HEK293 (cell line): Measurements from ENCODE around the gene MAP7D1.

Experiments
- RBAK ChIP-seq: fragments of 450-650 bp; formaldehyde crosslinking; IDR thresholded peaks from 2 replicates; pipeline ENCODE4 v1.5.1; 2016; ENCODE audit warnings: missing biosample characterization, missing genetic modification characterization
- SP2 ChIP-seq: fragments of 450-650 bp; formaldehyde crosslinking; IDR thresholded peaks from 2 replicates; pipeline ENCODE4 v1.5.1; 2016; ENCODE audit warnings: missing biosample characterization, missing genetic modification characterization
- ZFHX2 ChIP-seq: fragments of 450-650 bp; formaldehyde crosslinking; conservative IDR thresholded peaks from 2 replicates; pipeline ENCODE4 v1.5.1; 2016; ENCODE audit warnings: missing biosample characterization, missing genetic modification characterization
- ZFP69B ChIP-seq: fragments of 450-650 bp; formaldehyde crosslinking; IDR thresholded peaks from 2 replicates; pipeline ENCODE4 v1.5.1; 2016; ENCODE audit warnings: missing biosample characterization, missing genetic modification characterization
- ZNF132 ChIP-seq: fragments of 450-650 bp; formaldehyde crosslinking; IDR thresholded peaks from 2 replicates; pipeline ENCODE4 v1.5.1; 2017; ENCODE audit warnings: missing biosample characterization, missing genetic modification characterization, borderline replicate concordance
- ZNF138 ChIP-seq: fragments of 450-650 bp; formaldehyde crosslinking; IDR thresholded peaks from 2 replicates; pipeline ENCODE4 v1.5.1; 2016; ENCODE audit warnings: missing biosample characterization, missing genetic modification characterization, borderline replicate concordance
- ZNF146 ChIP-seq: fragments of 450-650 bp; formaldehyde crosslinking; IDR thresholded peaks from 2 replicates; pipeline ENCODE4 v1.5.1; 2016; ENCODE audit warnings: missing biosample characterization, missing genetic modification characterization
- ZNF169 ChIP-seq: fragments of 450-650 bp; formaldehyde crosslinking; IDR thresholded peaks from 2 replicates; pipeline ENCODE4 v1.5.1; 2016; ENCODE audit warnings: missing biosample characterization, missing genetic modification characterization
- ZNF211 ChIP-seq: fragments of 450-650 bp; formaldehyde crosslinking; IDR thresholded peaks from 2 replicates; pipeline ENCODE4 v1.5.1; 2016; ENCODE audit warnings: low read depth, missing biosample characterization, missing genetic modification characterization
- ZNF324 ChIP-seq: fragments of 450-650 bp; formaldehyde crosslinking; IDR thresholded peaks from 2 replicates; pipeline ENCODE4 v1.5.1; 2016; ENCODE audit warnings: missing biosample characterization, missing genetic modification characterization
- ZNF510 ChIP-seq: fragments of 450-650 bp; formaldehyde crosslinking; IDR thresholded peaks from 2 replicates; pipeline ENCODE4 v1.5.1; 2018; ENCODE audit warnings: mild to moderate bottlenecking, missing genetic modification characterization, missing biosample characterization; ENCODE audit not compliant: insufficient replicate concordance
- ZNF600 ChIP-seq: fragments of 450-650 bp; formaldehyde crosslinking; IDR thresholded peaks from 2 replicates; pipeline ENCODE4 v1.5.1; 2016; ENCODE audit warnings: missing biosample characterization, missing genetic modification characterization
- ZNF629 ChIP-seq: fragments of 450-650 bp; formaldehyde crosslinking; IDR thresholded peaks from 2 replicates; pipeline ENCODE4 v1.5.1; 2017; ENCODE audit warnings: missing biosample characterization, missing genetic modification characterization
- ZNF837 ChIP-seq: fragments of 450-650 bp; formaldehyde crosslinking; IDR thresholded peaks from 2 replicates; pipeline ENCODE4 v1.5.1; 2016; ENCODE audit warnings: missing biosample characterization, missing genetic modification characterization
- ZSCAN30 ChIP-seq: fragments of 450-650 bp; IDR thresholded peaks from 2 replicates; pipeline ENCODE4 v1.5.1; 2018; ENCODE audit warnings: missing biosample characterization, mild to moderate bottlenecking, missing genetic modification characterization, moderate library complexity
- TF ChIP-seq, protein P1 (sequence below): fragments of 450-650 bp; formaldehyde crosslinking; IDR thresholded peaks from 2 replicates; pipeline ENCODE4 v1.5.1; 2016; ENCODE audit warnings: missing biosample characterization, missing genetic modification characterization, borderline replicate concordance
- TF ChIP-seq, protein P2 (sequence below): fragments of 450-650 bp; formaldehyde crosslinking; IDR thresholded peaks from 2 replicates; pipeline ENCODE4 v1.5.1; 2017; ENCODE audit warnings: missing biosample characterization, mild to moderate bottlenecking, missing genetic modification characterization, moderate library complexity
- TF ChIP-seq, protein P3 (sequence below): fragments of 450-650 bp; formaldehyde crosslinking; IDR thresholded peaks from 2 replicates; pipeline ENCODE4 v1.5.1; 2016; ENCODE audit warnings: missing biosample characterization, missing genetic modification characterization
- TF ChIP-seq, protein P4 (sequence below): fragments of 450-650 bp; formaldehyde crosslinking; IDR thresholded peaks from 2 replicates; pipeline ENCODE4 v1.5.1; 2017; ENCODE audit warnings: missing biosample characterization, missing genetic modification characterization
- TF ChIP-seq, protein P5 (sequence below): fragments of 450-650 bp; formaldehyde crosslinking; IDR thresholded peaks from 2 replicates; pipeline ENCODE4 v1.5.1; 2016; ENCODE audit warnings: missing biosample characterization, missing genetic modification characterization
- TF ChIP-seq, protein P6 (sequence below): fragments of 450-650 bp; formaldehyde crosslinking; IDR thresholded peaks from 2 replicates; pipeline ENCODE4 v1.5.1; 2017; ENCODE audit warnings: missing biosample characterization, missing genetic modification characterization
- TF ChIP-seq, protein P7 (sequence below): fragments of 450-650 bp; formaldehyde crosslinking; IDR thresholded peaks from 2 replicates; pipeline ENCODE4 v1.5.1; 2016; ENCODE audit warnings: missing biosample characterization, missing genetic modification characterization
- TF ChIP-seq, protein P8 (sequence below): fragments of 450-650 bp; formaldehyde crosslinking; IDR thresholded peaks from 2 replicates; pipeline ENCODE4 v1.5.1; 2017; ENCODE audit warnings: missing biosample characterization, missing genetic modification characterization

Gene MAP7D1

DNA sequence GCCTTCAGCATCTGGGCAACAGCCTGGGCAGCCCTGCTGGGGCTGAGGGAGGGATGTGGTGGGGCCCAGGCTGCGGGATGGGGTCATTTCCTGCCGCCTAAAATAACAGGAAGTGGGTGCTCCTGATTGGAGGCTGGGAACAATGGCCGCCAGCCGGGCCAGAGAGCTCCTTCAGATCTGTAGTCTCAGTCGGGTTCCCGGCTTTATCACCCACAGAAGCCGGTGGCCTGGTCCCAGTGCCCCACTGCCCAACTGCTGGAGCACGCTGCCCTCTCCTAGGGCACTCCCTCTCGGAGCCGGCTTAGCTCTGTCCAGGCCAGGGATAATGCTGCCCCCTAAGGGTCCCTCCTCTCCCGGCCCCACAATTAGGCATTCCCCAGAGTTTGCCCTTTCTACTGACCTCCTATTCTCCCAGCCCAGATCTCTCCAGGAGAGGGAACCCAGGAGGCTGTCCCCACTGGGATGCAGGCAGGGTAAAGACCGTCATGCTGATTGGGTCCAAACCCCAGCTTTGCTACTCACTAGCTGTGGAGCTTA, 5.1 kb downstream of the MAP7D1 start (continued):
- TF ChIP-seq ZNF169 (no peak), ZNF132 (tag by site-specific recombination) (no peak), ZNF510 (tag by site-specific recombination) (no peak), ZSCAN30 (peak; percentile 88; the same call in 1 of the 2 replicates), ZNF600 (tag by site-specific recombination) (peak; percentile 17; the same call in 1 of the 2 replicates), ZNF324 (peak; percentile 61; the same call in 1 of the 2 replicates), ZNF146 (no peak), ZNF837 (tag by site-specific recombination) (no peak), ZNF629 (tag by site-specific recombination) (peak; percentile 70), SP2 (peak; percentile 71), RBAK (tag by site-specific recombination) (no peak), ZFHX2 (no peak), ZFP69B (tag by site-specific recombination) (peak; percentile 100), ZNF211 (no peak), ZNF138 (no peak)
- TF ChIP-seq, protein P1, sequence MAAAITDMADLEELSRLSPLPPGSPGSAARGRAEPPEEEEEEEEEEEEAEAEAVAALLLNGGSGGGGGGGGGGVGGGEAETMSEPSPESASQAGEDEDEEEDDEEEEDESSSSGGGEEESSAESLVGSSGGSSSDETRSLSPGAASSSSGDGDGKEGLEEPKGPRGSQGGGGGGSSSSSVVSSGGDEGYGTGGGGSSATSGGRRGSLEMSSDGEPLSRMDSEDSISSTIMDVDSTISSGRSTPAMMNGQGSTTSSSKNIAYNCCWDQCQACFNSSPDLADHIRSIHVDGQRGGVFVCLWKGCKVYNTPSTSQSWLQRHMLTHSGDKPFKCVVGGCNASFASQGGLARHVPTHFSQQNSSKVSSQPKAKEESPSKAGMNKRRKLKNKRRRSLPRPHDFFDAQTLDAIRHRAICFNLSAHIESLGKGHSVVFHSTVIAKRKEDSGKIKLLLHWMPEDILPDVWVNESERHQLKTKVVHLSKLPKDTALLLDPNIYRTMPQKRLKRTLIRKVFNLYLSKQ (tag by site-specific recombination): no peak
- TF ChIP-seq, protein P2, sequence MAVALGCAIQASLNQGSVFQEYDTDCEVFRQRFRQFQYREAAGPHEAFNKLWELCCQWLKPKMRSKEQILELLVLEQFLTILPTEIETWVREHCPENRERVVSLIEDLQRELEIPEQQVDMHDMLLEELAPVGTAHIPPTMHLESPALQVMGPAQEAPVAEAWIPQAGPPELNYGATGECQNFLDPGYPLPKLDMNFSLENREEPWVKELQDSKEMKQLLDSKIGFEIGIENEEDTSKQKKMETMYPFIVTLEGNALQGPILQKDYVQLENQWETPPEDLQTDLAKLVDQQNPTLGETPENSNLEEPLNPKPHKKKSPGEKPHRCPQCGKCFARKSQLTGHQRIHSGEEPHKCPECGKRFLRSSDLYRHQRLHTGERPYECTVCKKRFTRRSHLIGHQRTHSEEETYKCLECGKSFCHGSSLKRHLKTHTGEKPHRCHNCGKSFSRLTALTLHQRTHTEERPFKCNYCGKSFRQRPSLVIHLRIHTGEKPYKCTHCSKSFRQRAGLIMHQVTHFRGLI (tag by site-specific recombination): no peak
- TF ChIP-seq, protein P3, sequence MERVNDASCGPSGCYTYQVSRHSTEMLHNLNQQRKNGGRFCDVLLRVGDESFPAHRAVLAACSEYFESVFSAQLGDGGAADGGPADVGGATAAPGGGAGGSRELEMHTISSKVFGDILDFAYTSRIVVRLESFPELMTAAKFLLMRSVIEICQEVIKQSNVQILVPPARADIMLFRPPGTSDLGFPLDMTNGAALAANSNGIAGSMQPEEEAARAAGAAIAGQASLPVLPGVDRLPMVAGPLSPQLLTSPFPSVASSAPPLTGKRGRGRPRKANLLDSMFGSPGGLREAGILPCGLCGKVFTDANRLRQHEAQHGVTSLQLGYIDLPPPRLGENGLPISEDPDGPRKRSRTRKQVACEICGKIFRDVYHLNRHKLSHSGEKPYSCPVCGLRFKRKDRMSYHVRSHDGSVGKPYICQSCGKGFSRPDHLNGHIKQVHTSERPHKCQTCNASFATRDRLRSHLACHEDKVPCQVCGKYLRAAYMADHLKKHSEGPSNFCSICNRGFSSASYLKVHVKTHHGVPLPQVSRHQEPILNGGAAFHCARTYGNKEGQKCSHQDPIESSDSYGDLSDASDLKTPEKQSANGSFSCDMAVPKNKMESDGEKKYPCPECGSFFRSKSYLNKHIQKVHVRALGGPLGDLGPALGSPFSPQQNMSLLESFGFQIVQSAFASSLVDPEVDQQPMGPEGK (tag by site-specific recombination): peak; percentile 91
- TF ChIP-seq, protein P4, sequence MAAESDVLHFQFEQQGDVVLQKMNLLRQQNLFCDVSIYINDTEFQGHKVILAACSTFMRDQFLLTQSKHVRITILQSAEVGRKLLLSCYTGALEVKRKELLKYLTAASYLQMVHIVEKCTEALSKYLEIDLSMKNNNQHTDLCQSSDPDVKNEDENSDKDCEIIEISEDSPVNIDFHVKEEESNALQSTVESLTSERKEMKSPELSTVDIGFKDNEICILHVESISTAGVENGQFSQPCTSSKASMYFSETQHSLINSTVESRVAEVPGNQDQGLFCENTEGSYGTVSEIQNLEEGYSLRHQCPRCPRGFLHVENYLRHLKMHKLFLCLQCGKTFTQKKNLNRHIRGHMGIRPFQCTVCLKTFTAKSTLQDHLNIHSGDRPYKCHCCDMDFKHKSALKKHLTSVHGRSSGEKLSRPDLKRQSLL: no peak
- TF ChIP-seq, protein P5, sequence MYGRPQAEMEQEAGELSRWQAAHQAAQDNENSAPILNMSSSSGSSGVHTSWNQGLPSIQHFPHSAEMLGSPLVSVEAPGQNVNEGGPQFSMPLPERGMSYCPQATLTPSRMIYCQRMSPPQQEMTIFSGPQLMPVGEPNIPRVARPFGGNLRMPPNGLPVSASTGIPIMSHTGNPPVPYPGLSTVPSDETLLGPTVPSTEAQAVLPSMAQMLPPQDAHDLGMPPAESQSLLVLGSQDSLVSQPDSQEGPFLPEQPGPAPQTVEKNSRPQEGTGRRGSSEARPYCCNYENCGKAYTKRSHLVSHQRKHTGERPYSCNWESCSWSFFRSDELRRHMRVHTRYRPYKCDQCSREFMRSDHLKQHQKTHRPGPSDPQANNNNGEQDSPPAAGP (tag by site-specific recombination): peak; percentile 56; the same call in 1 of the 2 replicates
- TF ChIP-seq, protein P6, sequence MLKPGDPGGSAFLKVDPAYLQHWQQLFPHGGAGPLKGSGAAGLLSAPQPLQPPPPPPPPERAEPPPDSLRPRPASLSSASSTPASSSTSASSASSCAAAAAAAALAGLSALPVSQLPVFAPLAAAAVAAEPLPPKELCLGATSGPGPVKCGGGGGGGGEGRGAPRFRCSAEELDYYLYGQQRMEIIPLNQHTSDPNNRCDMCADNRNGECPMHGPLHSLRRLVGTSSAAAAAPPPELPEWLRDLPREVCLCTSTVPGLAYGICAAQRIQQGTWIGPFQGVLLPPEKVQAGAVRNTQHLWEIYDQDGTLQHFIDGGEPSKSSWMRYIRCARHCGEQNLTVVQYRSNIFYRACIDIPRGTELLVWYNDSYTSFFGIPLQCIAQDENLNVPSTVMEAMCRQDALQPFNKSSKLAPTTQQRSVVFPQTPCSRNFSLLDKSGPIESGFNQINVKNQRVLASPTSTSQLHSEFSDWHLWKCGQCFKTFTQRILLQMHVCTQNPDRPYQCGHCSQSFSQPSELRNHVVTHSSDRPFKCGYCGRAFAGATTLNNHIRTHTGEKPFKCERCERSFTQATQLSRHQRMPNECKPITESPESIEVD (tag by site-specific recombination): no peak
- TF ChIP-seq, protein P7, sequence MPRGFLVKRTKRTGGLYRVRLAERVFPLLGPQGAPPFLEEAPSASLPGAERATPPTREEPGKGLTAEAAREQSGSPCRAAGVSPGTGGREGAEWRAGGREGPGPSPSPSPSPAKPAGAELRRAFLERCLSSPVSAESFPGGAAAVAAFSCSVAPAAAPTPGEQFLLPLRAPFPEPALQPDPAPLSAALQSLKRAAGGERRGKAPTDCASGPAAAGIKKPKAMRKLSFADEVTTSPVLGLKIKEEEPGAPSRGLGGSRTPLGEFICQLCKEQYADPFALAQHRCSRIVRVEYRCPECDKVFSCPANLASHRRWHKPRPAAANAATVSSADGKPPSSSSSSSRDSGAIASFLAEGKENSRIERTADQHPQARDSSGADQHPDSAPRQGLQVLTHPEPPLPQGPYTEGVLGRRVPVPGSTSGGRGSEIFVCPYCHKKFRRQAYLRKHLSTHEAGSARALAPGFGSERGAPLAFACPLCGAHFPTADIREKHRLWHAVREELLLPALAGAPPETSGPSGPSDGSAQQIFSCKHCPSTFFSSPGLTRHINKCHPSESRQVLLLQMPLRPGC (tag by site-specific recombination): no peak
- TF ChIP-seq, protein P8, sequence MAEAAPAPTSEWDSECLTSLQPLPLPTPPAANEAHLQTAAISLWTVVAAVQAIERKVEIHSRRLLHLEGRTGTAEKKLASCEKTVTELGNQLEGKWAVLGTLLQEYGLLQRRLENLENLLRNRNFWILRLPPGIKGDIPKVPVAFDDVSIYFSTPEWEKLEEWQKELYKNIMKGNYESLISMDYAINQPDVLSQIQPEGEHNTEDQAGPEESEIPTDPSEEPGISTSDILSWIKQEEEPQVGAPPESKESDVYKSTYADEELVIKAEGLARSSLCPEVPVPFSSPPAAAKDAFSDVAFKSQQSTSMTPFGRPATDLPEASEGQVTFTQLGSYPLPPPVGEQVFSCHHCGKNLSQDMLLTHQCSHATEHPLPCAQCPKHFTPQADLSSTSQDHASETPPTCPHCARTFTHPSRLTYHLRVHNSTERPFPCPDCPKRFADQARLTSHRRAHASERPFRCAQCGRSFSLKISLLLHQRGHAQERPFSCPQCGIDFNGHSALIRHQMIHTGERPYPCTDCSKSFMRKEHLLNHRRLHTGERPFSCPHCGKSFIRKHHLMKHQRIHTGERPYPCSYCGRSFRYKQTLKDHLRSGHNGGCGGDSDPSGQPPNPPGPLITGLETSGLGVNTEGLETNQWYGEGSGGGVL (tag by site-specific recombination): peak; percentile 66
